IPS-15b (cell line): ENCODE results near the gene MYBL2.

Experiments used
- H3K27me3 ChIP-seq: one replicate; pipeline ENCODE4 v1.6.1; 2013; ENCODE audit warnings: low read length; ENCODE audit not compliant: control insufficient read depth, insufficient read depth
- H3K36me3 ChIP-seq: one replicate; pipeline ENCODE4 v1.6.1; 2013; ENCODE audit warnings: low read length; ENCODE audit not compliant: control insufficient read depth, insufficient read depth
- H3K4me1 ChIP-seq: one replicate; pipeline ENCODE4 v1.6.1; 2013; ENCODE audit warnings: mild to moderate bottlenecking, low read length; ENCODE audit not compliant: control insufficient read depth, insufficient read depth
- H3K4me3 ChIP-seq: one replicate; pipeline ENCODE4 v1.5.1; 2013; ENCODE audit warnings: low read depth, low read length
- H3K9ac ChIP-seq: one replicate; pipeline ENCODE4 v1.6.1; 2013; ENCODE audit warnings: low read depth, mild to moderate bottlenecking, low read length
- H3K9me3 ChIP-seq: one replicate; pipeline ENCODE4 v1.6.1; 2013; ENCODE audit warnings: mild to moderate bottlenecking, low read length; ENCODE audit not compliant: control insufficient read depth, insufficient read depth

MYBL2 gene

GRCh38 chr20:43726333-43726732 is 59.4 kb downstream of the MYBL2 start:
- Histone ChIP-seq H3K36me3 (no peaks in the 10 kb centered on the region), H3K27me3 (no peaks in the 10 kb centered on the region), H3K4me1 (no peaks in the 10 kb centered on the region), H3K9ac (no peak overlapping the region), H3K9me3 (no peaks in the 10 kb centered on the region), H3K4me3 (no peak overlapping the region)

GRCh38 chr20:43726811-43727338 is 60.0 kb downstream of the MYBL2 start, which contains the start of gene GTSF1L:
TSS of gene GTSF1L (minus strand) at chr20:43727002. CDS start at chr20:43726694, 308 bp downstream.
- Histone ChIP-seq H3K36me3 (no peaks in the 10 kb centered on the region), H3K9ac (no peak within 1 kb of the TSS), H3K4me3 (no peak within 1 kb of the TSS), H3K4me1 (no peaks in the 10 kb centered on the region), H3K27me3 (no peaks in the 10 kb centered on the region), H3K9me3 (no peaks in the 10 kb centered on the region)

GRCh38 chr20:43727980-43728590 is 61.2 kb downstream of the MYBL2 start:
- no peaks in the 10 kb centered on the region for H3K9me3 ChIP-seq
- no peaks in the 10 kb centered on the region for H3K27me3 ChIP-seq
- H3K36me3 ChIP-seq, result no peaks in the 10 kb centered on the region
- no peak overlapping the region for H3K9ac ChIP-seq
- H3K4me3 ChIP-seq, result no peak overlapping the region
- no peaks in the 10 kb centered on the region for H3K4me1 ChIP-seq

GRCh38 chr20:43728686-43729255 is 61.9 kb downstream of the MYBL2 start:
- H3K4me3 ChIP-seq, result no peak overlapping the region
- no peaks in the 10 kb centered on the region for H3K36me3 ChIP-seq
- H3K4me1 ChIP-seq, result no peaks in the 10 kb centered on the region
- H3K9ac ChIP-seq, result no peak overlapping the region
- no peaks in the 10 kb centered on the region for H3K27me3 ChIP-seq
- no peaks in the 10 kb centered on the region for H3K9me3 ChIP-seq

GRCh38 chr20:43731469-43731868 is 64.6 kb downstream of the MYBL2 start:
- Histone ChIP-seq H3K4me1 (no peaks in the 10 kb centered on the region), H3K4me3 (no peak overlapping the region), H3K36me3 (no peaks in the 10 kb centered on the region), H3K27me3 (no peaks in the 10 kb centered on the region), H3K9me3 (no peaks in the 10 kb centered on the region), H3K9ac (no peak overlapping the region)

GRCh38 chr20:43731927-43732326 is 65.0 kb downstream of the MYBL2 start:
- Histone ChIP-seq H3K9ac (no peak overlapping the region), H3K9me3 (no peaks in the 10 kb centered on the region), H3K36me3 (no peaks in the 10 kb centered on the region), H3K4me3 (no peak overlapping the region), H3K4me1 (no peaks in the 10 kb centered on the region), H3K27me3 (no peaks in the 10 kb centered on the region)

GRCh38 chr20:43736588-43737158 is 69.8 kb downstream of the MYBL2 start:
- Histone ChIP-seq H3K9me3 (no peaks in the 10 kb centered on the region), H3K27me3 (no peaks in the 10 kb centered on the region), H3K4me3 (no peak overlapping the region), H3K4me1 (no peaks in the 10 kb centered on the region), H3K36me3 (no peaks in the 10 kb centered on the region), H3K9ac (no peak overlapping the region)

- Histone ChIP-seq H3K27me3 (no peaks in the 10 kb centered on the region), H3K36me3 (no peaks in the 10 kb centered on the region), H3K4me1 (no peaks in the 10 kb centered on the region), H3K9me3 (no peaks in the 10 kb centered on the region), H3K4me3 (no peak overlapping the region), H3K9ac (no peak overlapping the region)
Measured at GRCh38 chr20:43737925-43738324, 71.0 kb downstream of the MYBL2 start.

GRCh38 chr20:43739148-43739749 is 72.3 kb downstream of the MYBL2 start:
- no peaks in the 10 kb centered on the region for H3K27me3 ChIP-seq
- no peaks in the 10 kb centered on the region for H3K9me3 ChIP-seq
- H3K4me3 ChIP-seq, result no peak overlapping the region
- H3K9ac ChIP-seq, result no peak overlapping the region
- no peaks in the 10 kb centered on the region for H3K4me1 ChIP-seq
- H3K36me3 ChIP-seq, result no peaks in the 10 kb centered on the region

GRCh38 chr20:43740642-43741041 is 73.7 kb downstream of the MYBL2 start:
- no peaks in the 10 kb centered on the region for H3K27me3 ChIP-seq
- no peaks in the 10 kb centered on the region for H3K9me3 ChIP-seq
- H3K4me3 ChIP-seq, result no peak overlapping the region
- H3K4me1 ChIP-seq, result no peaks in the 10 kb centered on the region
- H3K9ac ChIP-seq, result no peak overlapping the region
- no peaks in the 10 kb centered on the region for H3K36me3 ChIP-seq

- Histone ChIP-seq H3K9ac (no peak overlapping the region), H3K4me3 (no peak overlapping the region), H3K27me3 (no peaks in the 10 kb centered on the region), H3K9me3 (no peaks in the 10 kb centered on the region), H3K4me1 (peaks cover 6% of the 10 kb centered on the region), H3K36me3 (no peaks in the 10 kb centered on the region)
Measured at GRCh38 chr20:43744151-43744611, 77.3 kb downstream of the MYBL2 start.
